A673 (cell line): ENCODE results near the gene ST7L.

Experiments
- EZH2 ChIP-seq: fragments of 200-600 bp; sonication (generic); IDR thresholded peaks from 2 replicates; pipeline ENCODE4 v1.6.1; 2017; ENCODE audit warnings: borderline replicate concordance, low read depth, mild to moderate bottlenecking, mixed read lengths, antibody characterized with exemption, low read length; ENCODE audit not compliant: poor library complexity, severe bottlenecking
- TF ChIP-seq, protein P1 (sequence below): fragments of 300-800, 200-600 bp; sonication (generic); conservative IDR thresholded peaks from 2 replicates; pipeline ENCODE4 v1.5.1; 2017; ENCODE audit warnings: low read depth, mild to moderate bottlenecking, antibody characterized with exemption, low read length, moderate library complexity, mixed read lengths

DNA sequence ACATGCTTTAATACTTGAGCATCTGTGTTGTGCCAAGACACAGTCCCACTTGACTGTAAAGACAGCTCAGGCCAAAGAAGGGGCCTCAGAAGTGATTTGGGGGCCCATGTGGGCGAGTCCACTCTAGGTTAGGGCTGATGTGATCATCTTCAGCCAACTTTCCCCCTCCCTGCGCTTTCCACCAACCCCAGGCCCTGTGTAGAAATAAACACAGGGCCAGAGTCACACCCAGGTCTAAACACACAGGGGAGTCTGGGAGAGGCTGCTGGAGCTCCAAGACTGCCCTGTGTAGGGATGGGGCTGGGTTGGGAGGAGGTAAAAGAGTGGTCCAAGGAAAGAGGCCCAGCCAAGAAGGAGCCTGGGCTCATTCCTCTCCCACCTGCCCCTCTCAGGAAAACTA is 112.6 kb downstream of the ST7L start:
- TF ChIP-seq, protein P1, sequence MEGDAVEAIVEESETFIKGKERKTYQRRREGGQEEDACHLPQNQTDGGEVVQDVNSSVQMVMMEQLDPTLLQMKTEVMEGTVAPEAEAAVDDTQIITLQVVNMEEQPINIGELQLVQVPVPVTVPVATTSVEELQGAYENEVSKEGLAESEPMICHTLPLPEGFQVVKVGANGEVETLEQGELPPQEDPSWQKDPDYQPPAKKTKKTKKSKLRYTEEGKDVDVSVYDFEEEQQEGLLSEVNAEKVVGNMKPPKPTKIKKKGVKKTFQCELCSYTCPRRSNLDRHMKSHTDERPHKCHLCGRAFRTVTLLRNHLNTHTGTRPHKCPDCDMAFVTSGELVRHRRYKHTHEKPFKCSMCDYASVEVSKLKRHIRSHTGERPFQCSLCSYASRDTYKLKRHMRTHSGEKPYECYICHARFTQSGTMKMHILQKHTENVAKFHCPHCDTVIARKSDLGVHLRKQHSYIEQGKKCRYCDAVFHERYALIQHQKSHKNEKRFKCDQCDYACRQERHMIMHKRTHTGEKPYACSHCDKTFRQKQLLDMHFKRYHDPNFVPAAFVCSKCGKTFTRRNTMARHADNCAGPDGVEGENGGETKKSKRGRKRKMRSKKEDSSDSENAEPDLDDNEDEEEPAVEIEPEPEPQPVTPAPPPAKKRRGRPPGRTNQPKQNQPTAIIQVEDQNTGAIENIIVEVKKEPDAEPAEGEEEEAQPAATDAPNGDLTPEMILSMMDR = no peak
- TF ChIP-seq EZH2 = no peak
